RWPE1 (cell line): ENCODE measurements around the gene PHACTR2.
"Not testable (repeated sequence)": the region's sequence is repeated elsewhere in the genome, so short reads cannot be mapped to it uniquely, and the experiment has no call there.

ENCODE experiments used
- CTCF ChIA-PET: fragments of 350-600 bp; sonication (Branson Sonifier 250); formaldehyde crosslinking; extraction: SDS; loops from one replicate; lab custom pipeline; 2021; lab: Yijun Ruan, JAX
- POLR2A ChIA-PET: fragments of 400-600 bp; formaldehyde crosslinking; extraction: SDS; loops from one replicate; lab custom pipeline; 2020; ENCODE audit warnings: antibody characterized with exemption; ENCODE audit not compliant: low non-redundant PET; lab: Yijun Ruan, JAX
- DNase-seq: peaks from one replicate; pipeline ENCODE4 v3.0.0; 2012; ENCODE audit warnings: low spot score
- H3K27ac ChIP-seq: fragments of 450-650 bp; 2 replicates; pipeline ENCODE4 v1.5.1; 2017
- CTCF ChIP-seq: fragments of 450-650 bp; conservative IDR thresholded peaks from 2 replicates; pipeline ENCODE4 v1.5.1; 2017; ENCODE audit warnings: low read depth, mild to moderate bottlenecking

Gene PHACTR2

GRCh38 chr6:143732536-143732935, 54.8 kb downstream of the PHACTR2 start:
- no peak for DNase-seq
- CTCF ChIA-PET = interaction anchor here (1.0 kb wide), 1 partner anchor 157 kb away, joined by 4 read pairs; no protein-coding TSS in a partner anchor
- H3K27ac ChIP-seq = no peak overlapping the region
- no peak for TF ChIP-seq CTCF
- POLR2A ChIA-PET = no interaction called here

GRCh38 chr6:143733510-143733909, 55.7 kb downstream of the PHACTR2 start:
- DNase-seq = no peak
- no peak for TF ChIP-seq CTCF
- no peak overlapping the region for H3K27ac ChIP-seq
- ChIA-PET POLR2A (no interaction called here), CTCF (no interaction called here)

DNA sequence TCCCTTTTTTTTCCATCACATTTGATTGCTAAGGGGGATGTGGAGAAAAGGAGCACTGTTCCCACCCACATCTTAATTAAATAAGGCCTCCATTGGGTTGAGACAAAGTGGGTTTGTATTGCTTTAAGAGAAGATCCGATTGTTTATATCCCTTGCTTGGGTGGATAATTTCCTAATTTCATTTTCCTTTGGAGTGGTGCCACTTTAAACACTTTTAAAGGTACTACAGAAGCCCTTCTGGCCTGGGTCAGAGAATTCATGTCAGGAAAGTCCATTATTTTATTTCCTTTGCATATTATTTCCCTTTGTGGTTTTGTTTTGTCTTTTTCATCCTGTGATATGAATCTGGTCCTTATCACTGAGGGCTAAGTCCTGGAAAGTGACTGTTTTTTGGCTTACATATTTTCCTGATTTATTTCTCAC, 56.9 kb downstream of the PHACTR2 start:
- POLR2A ChIA-PET = no interaction called here
- no peak for TF ChIP-seq CTCF
- no peak for DNase-seq
- CTCF ChIA-PET = no interaction called here
- H3K27ac ChIP-seq = no peak overlapping the region

DNA sequence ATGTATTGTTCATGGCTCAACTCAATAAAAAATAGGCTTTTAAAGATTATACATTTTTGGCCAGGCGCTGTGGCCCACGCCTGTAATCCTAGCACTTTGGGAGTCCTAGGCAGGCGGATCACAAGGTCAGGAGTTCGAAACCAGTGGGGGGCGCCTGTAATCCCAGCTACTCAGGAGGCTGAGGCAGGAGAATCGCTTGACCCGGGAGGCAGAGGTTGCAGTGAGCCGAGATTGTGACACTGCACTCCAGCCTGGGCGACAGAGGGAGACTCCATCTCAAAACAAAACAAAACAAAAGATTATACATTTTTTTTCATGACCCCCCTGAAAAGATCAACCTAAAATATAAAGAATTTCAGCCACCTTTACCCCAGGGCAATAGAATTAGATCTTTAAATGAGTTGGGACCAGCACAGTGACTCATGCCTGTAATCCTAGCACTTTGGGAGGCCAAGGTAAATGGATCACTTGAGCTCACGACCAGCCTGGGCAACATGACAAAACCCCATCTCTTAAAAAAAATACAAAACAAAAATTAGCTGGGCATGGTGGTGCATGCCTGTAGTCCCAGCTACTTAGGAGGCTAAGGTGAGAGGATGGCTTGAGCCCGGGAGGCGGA, 60.4 kb downstream of the PHACTR2 start:
- peak overlapping the region; percentile 60 for H3K27ac ChIP-seq
- CTCF ChIA-PET, POLR2A ChIA-PET: not testable (repeated sequence)

DNA sequence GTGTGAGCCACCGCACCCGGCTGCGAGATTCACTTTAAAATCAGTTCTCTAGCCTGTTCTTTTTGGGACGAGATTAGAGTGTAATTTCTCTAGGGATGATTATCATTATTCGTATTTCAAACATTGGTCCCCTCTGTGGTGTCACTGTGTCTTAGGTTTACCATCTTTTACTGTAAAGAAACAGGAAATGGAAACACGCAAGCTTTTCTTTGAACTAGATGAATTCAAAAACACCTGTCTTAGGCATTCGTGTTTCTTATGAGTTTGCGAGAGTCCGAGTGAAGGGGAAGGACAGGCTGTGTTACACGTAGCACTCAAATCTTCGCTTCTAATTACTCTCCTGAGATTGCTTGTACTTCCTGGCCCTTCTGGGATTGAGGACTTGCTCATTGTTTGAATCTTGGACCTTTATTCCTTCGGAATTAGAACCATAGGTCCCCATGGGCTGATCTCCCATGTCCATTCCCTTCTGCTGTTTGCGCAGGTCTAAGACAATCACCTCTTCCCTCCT, 61.6 kb downstream of the PHACTR2 start:
- H3K27ac ChIP-seq = no peak overlapping the region
- DNase-seq = no peak
- POLR2A ChIA-PET = no interaction called here
- CTCF ChIA-PET = no interaction called here
- no peak for TF ChIP-seq CTCF

More for the DNA sequence above, 60.4 kb downstream of the PHACTR2 start:
- not testable (repeated sequence) for DNase-seq

- no peak for TF ChIP-seq CTCF
- no peak for DNase-seq
- CTCF ChIA-PET = no interaction called here
- H3K27ac ChIP-seq = no peak overlapping the region
- POLR2A ChIA-PET = no interaction called here
Observed at GRCh38 chr6:143740213-143740612, 62.4 kb downstream of the PHACTR2 start.

DNA sequence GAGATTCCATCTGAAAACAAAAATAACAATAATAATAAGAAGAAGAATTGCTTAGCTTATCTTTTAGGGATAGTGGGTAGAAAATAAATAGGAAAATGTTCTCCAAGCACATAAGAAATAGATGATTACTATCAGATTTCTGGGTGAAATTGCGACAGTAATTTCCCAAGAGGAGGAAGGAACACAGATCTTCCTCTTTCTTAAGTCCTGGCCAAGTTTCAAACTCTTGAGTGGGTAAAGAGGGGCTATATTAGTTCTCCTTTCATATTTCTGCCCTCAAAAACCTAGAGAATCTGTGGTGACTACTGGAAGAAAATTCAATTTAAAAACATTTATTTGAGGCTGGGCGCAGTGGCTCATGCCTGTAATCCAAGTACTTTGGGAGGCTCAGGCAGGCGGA, 63.7 kb downstream of the PHACTR2 start:
- ChIA-PET POLR2A (no interaction called here), CTCF (no interaction called here)
- DNase-seq = no peak
- no peak overlapping the region for H3K27ac ChIP-seq
- no peak for TF ChIP-seq CTCF
